Esophagus squamous epithelium (tissue), 4 donors: ENCODE measurements around the gene CTXND1.

Experiments
- CTCF ChIP-seq, 6 experiments: fragments of 450-650 bp in 4 of 6; fragments of 200-600 bp in 2 of 6; sonication (generic) in 2 of 6; IDR thresholded peaks; one replicate each; pipeline ENCODE4 v1.5.1; 2016 to 2019; ENCODE audit warnings: antibody characterized with exemption in 6 of 6, mild to moderate bottlenecking in 4 of 6, moderate library complexity in 4 of 6
- POLR2A ChIP-seq, 4 donors: fragments of 450-650 bp; IDR thresholded peaks; one replicate each; pipeline ENCODE4 v1.6.1; 2017; ENCODE audit warnings: antibody characterized with exemption in 4 of 4, mild to moderate bottlenecking in 4 of 4, moderate library complexity in 3 of 4

DNA sequence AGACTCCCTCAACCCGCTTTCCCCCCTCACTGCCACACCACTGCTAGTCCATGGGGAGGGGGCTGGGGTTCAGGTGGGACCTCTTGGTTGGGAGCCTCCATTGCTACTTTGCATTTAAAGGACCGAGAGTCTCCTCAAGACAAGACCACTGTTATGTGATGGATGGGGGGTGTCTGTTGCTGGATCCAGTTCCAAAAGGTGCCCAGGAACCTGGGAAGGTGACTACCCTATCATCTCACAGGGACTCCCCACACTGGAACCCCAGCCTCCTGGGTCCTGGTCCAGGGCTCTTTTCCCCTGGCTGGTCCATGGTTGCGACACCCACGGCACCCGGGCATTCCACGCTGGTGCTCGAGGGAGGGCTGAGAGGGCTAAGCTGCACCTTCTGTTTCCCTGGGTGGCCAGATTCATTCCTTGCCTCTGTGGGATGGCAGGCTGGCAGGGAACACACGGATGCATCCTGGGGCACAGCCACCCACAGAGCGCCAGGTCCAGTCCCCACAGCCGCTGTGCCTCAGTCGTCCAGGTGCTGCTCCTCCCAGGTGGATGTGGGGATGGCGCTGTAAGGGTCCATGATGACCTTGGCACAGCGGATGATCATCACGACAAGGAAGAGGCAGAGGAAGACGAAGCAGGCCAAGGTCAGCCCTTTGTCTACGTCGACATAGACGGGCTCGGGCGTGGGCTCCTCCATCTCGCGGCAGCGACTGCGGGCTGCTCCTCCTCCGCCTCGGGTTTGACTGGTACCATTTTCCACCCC, 50.6 kb downstream of the CTXND1 start:
- TF ChIP-seq CTCF (IDR thresholded peaks at IDR 0.05) (no peak), POLR2A (IDR thresholded peaks at IDR 0.05) (no peak)
